Naive thymus-derived CD8-positive, alpha-beta T cell (primary cell): ENCODE measurements around the gene PRKG1. TPM values are rescaled to one million over a fixed set of nuclear protein-coding genes. Genes with fewer than 3 reads are reported as not detected.

Experiments
- ATAC-seq, 2 donors: fragments of 150-1000 bp; cut with Tn5 transposase in 1 of 2; sonication (Bioruptor Pico), chemical (Tn5 transposase) in 1 of 2; 1 replicate in 1 of 2; 2 replicates in 1 of 2; pipeline ENCODE4 v1.10.0; 2021; ENCODE audit warnings: mild to moderate bottlenecking in 2 of 2, moderate library complexity in 2 of 2
- POLR2A ChIA-PET: fragments of 350-600 bp; sonication (Branson Sonifier 250); formaldehyde crosslinking; loops from one replicate; lab custom pipeline; 2021; ENCODE audit warnings: antibody characterized with exemption; lab: Charles Lee
- DNase-seq, 10 donors: peaks; one replicate each; pipeline versions ENCODE4 v3.0.0 to v3.0.0-alpha.2; 2020 to 2022
- H3K27ac Mint-ChIP-seq, 10 donors: one replicate each; pipeline ENCODE4 v1.8.0; 2020 to 2022; ENCODE audit warnings: mild to moderate bottlenecking in 10 of 10, mixed read lengths in 10 of 10, moderate library complexity in 4 of 10, inconsistent platforms in 1 of 10
- H3K27me3 Mint-ChIP-seq, 5 donors: one replicate each; pipeline ENCODE4 v1.8.0; 2021 to 2022; ENCODE audit warnings: mixed read lengths in 5 of 5
- H3K36me3 Mint-ChIP-seq, 3 donors: one replicate each; pipeline ENCODE4 v1.8.0; 2020 to 2022; ENCODE audit warnings: mixed read lengths in 3 of 3, mild to moderate bottlenecking in 2 of 3, inconsistent platforms in 1 of 3
- H3K4me1 Mint-ChIP-seq, 4 donors: one replicate each; pipeline ENCODE4 v1.8.0; 2021 to 2022; ENCODE audit warnings: mixed read lengths in 4 of 4
- H3K4me3 Mint-ChIP-seq, 10 donors: one replicate each; pipeline ENCODE4 v1.8.0; 2020 to 2022; ENCODE audit warnings: mild to moderate bottlenecking in 10 of 10, mixed read lengths in 10 of 10, moderate library complexity in 6 of 10, inconsistent platforms in 1 of 10
- H3K9me3 Mint-ChIP-seq, 9 donors: one replicate each; pipeline ENCODE4 v1.8.0; 2020 to 2022; ENCODE audit warnings: mixed read lengths in 9 of 9, mild to moderate bottlenecking in 3 of 9, inconsistent platforms in 1 of 9, moderate library complexity in 1 of 9
- polyA plus RNA-seq, 3 donors: library from polyadenylated mRNA; unstranded; fragments of 300-500 nt; fragmentation: Illumina TruSeq; gene quantifications; one replicate each; pipeline ENCODE4 v1.2.3, GENCODE V29; 2021
- total RNA-seq, 8 experiments: library from RNA in 2 of 8; stranded (reverse) in 2 of 8; gene quantifications; one replicate each; pipeline ENCODE4 v1.2.3 and lab custom pipeline; 2021 to 2026

Gene PRKG1
- total and polyA plus RNA-seq, 5 experiments from 2014 or later, result not detected

DNA sequence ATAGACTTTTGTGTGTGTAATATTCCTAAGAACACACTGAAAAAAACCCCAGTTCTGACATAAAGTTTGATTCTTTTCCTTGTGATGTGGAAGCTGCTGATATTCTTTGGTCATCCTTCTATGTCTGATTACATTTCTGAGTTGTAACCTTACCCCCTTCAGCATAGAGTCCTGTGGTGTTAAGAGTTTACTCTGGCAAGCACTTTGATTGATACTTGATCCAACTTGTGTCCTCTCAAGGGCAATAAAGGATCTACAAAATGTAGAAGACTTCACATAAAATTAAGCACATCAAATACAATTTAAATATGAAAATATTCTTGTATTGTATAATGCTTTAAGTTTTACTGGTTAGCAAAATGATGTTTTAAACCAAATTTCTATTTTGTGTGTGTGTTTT lies 1018.1 kb downstream of the PRKG1 start:
- H3K27me3 Mint-ChIP-seq, result no peaks in the 10 kb centered on the region
- no peak for ATAC-seq
- POLR2A ChIA-PET, result no interaction called here
- H3K9me3 Mint-ChIP-seq, result no peaks in the 10 kb centered on the region
- H3K4me3 Mint-ChIP-seq, result no peak overlapping the region
- no peaks in the 10 kb centered on the region for H3K36me3 Mint-ChIP-seq
- no peak for DNase-seq
- no peak overlapping the region for H3K27ac Mint-ChIP-seq
- H3K4me1 Mint-ChIP-seq, result no peaks in the 10 kb centered on the region

DNA sequence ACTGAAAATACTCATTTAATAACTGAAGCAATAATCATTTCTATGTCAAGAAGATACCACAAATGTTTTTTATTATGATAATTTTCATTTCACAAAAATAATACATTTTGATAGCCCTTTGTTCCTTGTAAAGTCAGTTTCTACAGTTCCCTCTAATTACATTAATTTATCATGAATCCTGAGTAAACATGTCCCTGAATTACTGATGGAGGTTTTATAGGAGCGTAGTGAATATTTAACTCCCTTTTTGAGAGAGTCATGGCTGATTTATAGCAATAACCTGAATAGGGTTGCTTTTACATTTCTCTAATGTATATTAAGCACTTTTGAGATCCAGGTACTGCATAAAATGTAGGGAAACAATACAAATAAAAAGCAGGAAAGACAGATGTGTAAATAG lies 1023.8 kb downstream of the PRKG1 start:
- DNase-seq, result no peak
- POLR2A ChIA-PET, result no interaction called here
- no peak for ATAC-seq
- peaks cover 0 to 4% (median 0%) of the 10 kb centered on the region in 5 donors for H3K27me3 Mint-ChIP-seq
- no peak overlapping the region for H3K27ac Mint-ChIP-seq
- no peaks in the 10 kb centered on the region for H3K4me1 Mint-ChIP-seq
- peaks cover 0 to 4% (median 0%) of the 10 kb centered on the region in 9 donors for H3K9me3 Mint-ChIP-seq
- H3K36me3 Mint-ChIP-seq, result no peaks in the 10 kb centered on the region
- no peak overlapping the region for H3K4me3 Mint-ChIP-seq

DNA sequence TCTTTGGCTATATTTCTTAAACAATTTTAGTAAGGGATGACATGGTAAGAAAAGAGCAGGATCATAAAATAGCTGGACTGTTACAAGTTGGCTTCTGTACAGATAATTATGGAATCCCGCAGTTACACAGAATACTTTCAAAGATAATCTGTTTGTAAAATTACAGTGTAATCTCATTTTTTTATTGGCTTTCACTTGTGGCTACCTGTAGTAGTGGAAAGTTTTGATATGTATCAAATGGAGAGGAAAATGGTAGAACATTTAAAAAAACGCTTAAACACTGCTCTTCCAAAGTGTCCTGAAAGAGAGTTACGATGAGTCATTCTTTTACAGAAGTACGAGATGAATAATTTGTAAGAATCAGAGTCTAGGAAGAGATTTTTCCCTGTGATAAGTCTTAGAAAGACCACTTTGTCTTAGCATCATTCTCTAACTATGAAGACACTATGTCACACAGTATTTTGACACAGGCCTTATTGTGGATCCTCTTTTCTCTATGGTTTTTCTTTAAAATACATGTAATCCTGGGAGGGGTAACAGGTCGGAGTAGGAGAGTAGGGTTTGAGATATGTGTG lies 1024.8 kb downstream of the PRKG1 start:
- no peaks in the 10 kb centered on the region for H3K36me3 Mint-ChIP-seq
- H3K4me1 Mint-ChIP-seq, result no peaks in the 10 kb centered on the region
- POLR2A ChIA-PET, result no interaction called here
- H3K4me3 Mint-ChIP-seq, result no peak overlapping the region
- no peak overlapping the region for H3K27ac Mint-ChIP-seq
- peaks cover 0 to 4% (median 0%) of the 10 kb centered on the region in 5 donors for H3K27me3 Mint-ChIP-seq
- DNase-seq, result no peak
- H3K9me3 Mint-ChIP-seq, result peaks cover 0 to 4% (median 0%) of the 10 kb centered on the region in 9 donors
- ATAC-seq, result no peak

DNA sequence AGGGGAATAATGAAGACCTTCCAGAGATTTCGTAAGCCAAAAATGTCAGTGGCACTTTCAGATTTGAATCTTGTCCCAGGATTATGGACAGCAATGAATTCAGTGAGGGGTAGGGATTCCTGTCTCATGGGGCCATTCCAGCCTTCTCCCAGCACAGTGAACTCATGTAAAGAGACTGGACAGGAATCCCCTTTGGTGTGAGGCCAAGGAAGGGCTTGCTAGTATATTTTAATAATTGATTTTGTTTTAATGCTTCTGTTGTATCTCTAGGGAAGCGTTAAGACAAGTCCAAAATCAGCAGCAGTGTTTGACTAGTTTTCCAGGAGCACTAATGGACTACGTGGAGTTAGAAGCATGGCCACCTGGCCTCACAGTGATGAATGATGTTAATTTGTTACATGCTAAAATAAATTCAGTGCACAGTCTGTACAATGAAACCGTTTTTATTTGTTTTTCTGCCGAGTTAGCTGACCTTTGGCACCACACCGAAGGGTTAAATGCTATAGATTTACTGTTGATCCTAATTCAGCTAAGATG lies 1025.8 kb downstream of the PRKG1 start:
- H3K27me3 Mint-ChIP-seq, result peaks cover 0 to 4% (median 0%) of the 10 kb centered on the region in 5 donors
- peaks cover 0 to 4% (median 0%) of the 10 kb centered on the region in 9 donors for H3K9me3 Mint-ChIP-seq
- no peaks in the 10 kb centered on the region for H3K4me1 Mint-ChIP-seq
- no peak for ATAC-seq
- POLR2A ChIA-PET, result no interaction called here
- no peaks in the 10 kb centered on the region for H3K36me3 Mint-ChIP-seq
- no peak overlapping the region for H3K27ac Mint-ChIP-seq
- no peak for DNase-seq
- H3K4me3 Mint-ChIP-seq, result no peak overlapping the region

DNA sequence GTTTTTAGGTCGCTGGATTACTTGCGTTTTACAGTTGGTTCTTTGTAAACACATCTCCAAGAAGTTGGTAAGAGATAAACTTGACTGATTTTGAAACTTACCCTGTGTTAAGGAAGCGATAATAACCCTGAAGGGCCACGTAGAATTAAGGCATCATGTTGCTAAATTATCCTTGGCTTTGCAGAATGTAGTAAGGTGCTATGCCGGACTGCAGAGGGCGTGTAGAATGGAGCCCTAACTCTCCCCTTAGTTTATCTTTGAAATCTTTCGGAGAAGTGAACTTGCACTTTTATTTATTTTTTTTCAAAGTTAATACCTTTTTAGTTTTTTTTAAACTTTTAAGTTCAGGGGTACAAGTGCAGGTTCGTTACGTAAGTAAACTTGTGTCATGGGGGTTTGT lies 1031.0 kb downstream of the PRKG1 start:
- H3K36me3 Mint-ChIP-seq, result no peaks in the 10 kb centered on the region
- ATAC-seq, result no peak
- no peak overlapping the region for H3K4me3 Mint-ChIP-seq
- no peaks in the 10 kb centered on the region for H3K4me1 Mint-ChIP-seq
- H3K27me3 Mint-ChIP-seq, result no peaks in the 10 kb centered on the region
- H3K27ac Mint-ChIP-seq, result no peak overlapping the region
- peaks cover 0 to 2% (median 0%) of the 10 kb centered on the region in 9 donors for H3K9me3 Mint-ChIP-seq
- POLR2A ChIA-PET, result no interaction called here
- DNase-seq, result no peak

DNA sequence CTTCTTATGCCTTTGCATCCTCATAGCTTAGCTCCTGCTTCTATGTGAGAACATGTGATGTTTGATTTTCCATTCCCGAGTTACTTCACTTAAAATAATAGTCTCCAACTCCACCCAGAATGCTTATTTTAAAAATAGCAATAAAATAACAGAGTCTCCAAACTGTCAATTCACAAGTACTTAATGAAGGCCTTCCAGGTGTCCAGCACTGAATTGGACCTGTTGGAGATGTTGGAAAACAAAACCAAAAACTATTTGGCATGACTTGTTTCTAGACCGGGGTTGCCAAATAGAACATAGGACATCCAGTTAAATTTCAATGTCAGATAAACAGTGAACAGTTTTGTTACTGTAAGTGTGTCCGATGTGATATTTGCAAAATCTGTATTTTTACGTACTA lies 1031.7 kb downstream of the PRKG1 start:
- DNase-seq (no peak), ATAC-seq (no peak)
- Mint-ChIP-seq H3K27ac (no peak overlapping the region), H3K36me3 (no peaks in the 10 kb centered on the region), H3K4me3 (no peak overlapping the region), H3K27me3 (no peaks in the 10 kb centered on the region), H3K4me1 (no peaks in the 10 kb centered on the region), H3K9me3 (peaks cover 0 to 2% (median 0%) of the 10 kb centered on the region in 9 donors)
- POLR2A ChIA-PET, result no interaction called here

DNA sequence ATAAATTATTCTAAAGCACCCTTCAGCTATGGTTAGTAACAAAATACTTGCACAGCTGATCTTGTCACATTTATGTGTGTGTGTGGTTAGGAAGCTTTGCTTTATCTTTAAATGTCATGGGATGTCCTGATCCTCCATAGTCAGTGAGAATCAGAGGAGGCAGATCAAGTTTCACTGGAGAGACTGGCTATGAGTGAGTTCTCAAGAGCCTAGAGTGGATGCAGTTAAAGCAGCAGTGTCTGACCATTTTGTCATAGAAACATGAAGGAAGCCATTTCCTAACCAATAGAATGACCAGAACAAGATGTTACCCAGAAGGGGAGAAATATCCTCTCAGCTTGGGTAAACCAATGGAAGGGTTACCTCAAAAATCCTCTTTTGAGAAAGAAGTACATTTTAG lies 1032.6 kb downstream of the PRKG1 start:
- H3K36me3 Mint-ChIP-seq, result no peaks in the 10 kb centered on the region
- peaks cover 0 to 2% (median 0%) of the 10 kb centered on the region in 9 donors for H3K9me3 Mint-ChIP-seq
- no peaks in the 10 kb centered on the region for H3K4me1 Mint-ChIP-seq
- H3K4me3 Mint-ChIP-seq, result no peak overlapping the region
- no peak for ATAC-seq
- no peak overlapping the region for H3K27ac Mint-ChIP-seq
- POLR2A ChIA-PET, result no interaction called here
- DNase-seq, result no peak
- H3K27me3 Mint-ChIP-seq, result no peaks in the 10 kb centered on the region

DNA sequence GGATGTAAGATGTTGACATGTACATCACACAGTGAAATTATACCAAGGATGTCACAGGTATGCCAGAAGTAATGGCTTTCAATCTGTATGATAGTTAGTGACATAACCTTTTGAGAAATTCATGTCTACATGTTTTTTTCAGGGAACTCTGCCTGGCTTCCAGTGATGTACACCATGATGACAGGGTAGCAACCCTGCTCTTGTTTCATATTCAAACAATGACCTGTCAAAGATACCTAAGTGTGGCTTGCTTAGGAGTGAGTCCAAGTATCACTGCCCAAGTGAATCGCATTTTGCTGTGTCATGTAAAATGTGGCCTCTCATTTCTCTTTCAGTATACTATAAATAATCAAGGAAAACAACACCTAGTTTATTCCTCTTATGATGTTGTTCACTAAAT lies 1033.9 kb downstream of the PRKG1 start:
- DNase-seq, result no peak
- H3K4me1 Mint-ChIP-seq, result no peaks in the 10 kb centered on the region

DNA sequence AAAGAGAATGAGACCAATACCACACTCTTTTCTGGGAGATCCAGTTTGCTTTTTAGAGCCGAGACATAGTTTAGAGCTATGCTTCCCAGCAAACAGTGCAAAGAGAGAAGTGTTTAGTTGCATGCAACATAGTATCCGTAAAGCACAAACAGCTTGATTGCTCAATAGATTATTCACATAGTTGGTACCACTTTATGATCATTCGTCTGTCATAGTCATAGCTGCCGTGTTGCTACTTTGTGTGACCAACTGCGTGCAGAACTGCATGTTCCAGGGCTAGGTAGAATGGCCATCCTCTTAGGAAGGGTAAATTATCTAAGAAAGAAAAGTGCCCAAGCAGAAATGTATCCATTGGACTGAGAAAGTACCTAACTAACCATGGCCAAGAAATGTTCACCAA lies 1036.3 kb downstream of the PRKG1 start:
- Mint-ChIP-seq H3K27me3 (no peaks in the 10 kb centered on the region), H3K9me3 (peaks cover 0 to 2% (median 0%) of the 10 kb centered on the region in 9 donors), H3K27ac (no peak overlapping the region), H3K4me3 (no peak overlapping the region), H3K4me1 (no peaks in the 10 kb centered on the region), H3K36me3 (no peaks in the 10 kb centered on the region)
- POLR2A ChIA-PET, result no interaction called here
- DNase-seq (no peak), ATAC-seq (no peak)

More for the DNA sequence above, 1033.9 kb downstream of the PRKG1 start:
- H3K9me3 Mint-ChIP-seq, result peaks cover 0 to 2% (median 0%) of the 10 kb centered on the region in 9 donors
- no peak for ATAC-seq
- H3K27me3 Mint-ChIP-seq, result no peaks in the 10 kb centered on the region
- no peak overlapping the region for H3K27ac Mint-ChIP-seq
- H3K4me3 Mint-ChIP-seq, result no peak overlapping the region
- POLR2A ChIA-PET, result no interaction called here
- H3K36me3 Mint-ChIP-seq, result no peaks in the 10 kb centered on the region

DNA sequence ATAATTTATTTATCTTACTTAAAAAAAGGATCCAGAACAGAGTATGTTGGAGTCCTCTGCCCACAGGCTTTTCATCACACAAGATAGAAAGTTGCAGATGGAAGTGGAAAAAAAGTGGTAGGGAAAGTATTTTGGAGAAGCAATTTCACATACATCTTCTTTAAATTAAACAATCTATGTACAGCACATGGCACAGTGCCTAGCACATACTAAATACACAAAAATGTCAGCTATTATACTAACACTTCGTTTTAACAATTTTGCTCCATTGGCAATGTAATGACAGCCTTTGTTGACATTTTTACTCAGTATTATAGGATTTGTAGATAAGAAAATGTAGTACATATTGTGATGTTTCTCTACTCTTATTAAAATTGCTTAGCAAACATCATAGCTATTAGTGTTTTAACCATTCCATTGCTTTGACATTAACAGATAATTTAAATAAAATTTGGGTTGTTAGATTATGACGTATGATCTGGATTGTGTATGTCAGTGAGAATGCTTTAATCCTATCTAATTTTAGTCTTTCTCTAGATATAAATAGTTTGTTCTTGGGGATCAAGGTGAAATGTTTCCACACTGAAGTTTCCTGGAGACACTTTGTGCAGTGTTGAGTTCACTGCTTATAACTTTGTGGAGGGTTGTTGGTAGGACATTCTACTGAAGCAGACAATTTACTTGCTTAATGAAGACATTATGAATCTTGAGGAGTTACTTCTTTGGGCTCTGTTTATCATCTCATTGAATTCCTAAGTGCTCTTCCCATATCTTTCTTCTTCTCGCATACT lies 1037.0 kb downstream of the PRKG1 start:
- no peak for DNase-seq
- H3K4me1 Mint-ChIP-seq, result no peaks in the 10 kb centered on the region
- peaks cover 0 to 4% (median 0%) of the 10 kb centered on the region in 9 donors for H3K9me3 Mint-ChIP-seq
- H3K27me3 Mint-ChIP-seq, result no peaks in the 10 kb centered on the region
- no peaks in the 10 kb centered on the region for H3K36me3 Mint-ChIP-seq
- H3K4me3 Mint-ChIP-seq, result no peak overlapping the region
- no peak overlapping the region for H3K27ac Mint-ChIP-seq
- POLR2A ChIA-PET, result no interaction called here
- ATAC-seq, result no peak

DNA sequence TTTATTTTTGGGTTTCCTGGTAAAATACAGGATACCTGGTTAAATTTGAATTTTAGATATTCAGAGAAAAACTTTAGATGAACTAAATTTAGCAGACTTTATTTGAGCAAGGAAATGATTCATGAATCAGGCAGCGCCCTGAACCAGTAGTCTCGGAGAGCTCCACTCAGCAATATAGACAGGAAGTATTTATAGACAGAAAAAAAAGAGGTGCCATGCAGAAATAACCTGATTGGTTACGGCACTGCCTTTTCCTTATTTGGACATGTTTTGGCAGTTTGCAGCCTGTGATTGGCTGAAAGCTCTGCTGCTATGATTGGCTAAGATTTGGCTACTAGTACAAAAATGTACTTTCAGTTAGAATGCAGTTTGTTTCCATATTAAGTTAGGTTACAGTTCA lies 1041.5 kb downstream of the PRKG1 start:
- Mint-ChIP-seq H3K27ac (no peak overlapping the region), H3K36me3 (no peaks in the 10 kb centered on the region), H3K4me1 (no peaks in the 10 kb centered on the region), H3K9me3 (peaks cover 0 to 4% (median 0%) of the 10 kb centered on the region in 9 donors), H3K27me3 (peaks cover 0 to 6% (median 0%) of the 10 kb centered on the region in 5 donors), H3K4me3 (no peak overlapping the region)
- no peak for DNase-seq
- ATAC-seq, result no peak
- POLR2A ChIA-PET, result no interaction called here

DNA sequence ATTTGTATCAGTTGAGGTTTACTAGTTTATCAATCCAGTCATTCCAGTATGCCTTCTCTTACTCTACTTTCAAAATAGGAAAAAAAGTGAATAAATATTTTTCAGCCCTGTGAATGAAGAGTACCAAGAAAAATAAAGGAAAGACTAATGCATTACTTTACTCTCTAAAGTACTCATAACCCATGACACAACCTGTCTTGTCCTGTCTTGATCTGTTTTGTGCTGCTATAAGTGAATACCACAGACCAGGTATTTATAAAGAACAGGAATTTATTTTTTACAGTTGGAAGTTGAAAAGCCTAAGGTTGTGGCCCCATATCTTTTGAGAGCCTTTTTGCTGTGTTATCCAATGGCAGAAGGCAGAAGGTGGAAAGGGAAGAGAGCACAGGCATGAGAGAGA lies 1045.2 kb downstream of the PRKG1 start:
- POLR2A ChIA-PET, result no interaction called here
- ATAC-seq (no peak), DNase-seq (no peak)
- Mint-ChIP-seq H3K27me3 (peaks cover 0 to 6% (median 0%) of the 10 kb centered on the region in 5 donors), H3K36me3 (no peaks in the 10 kb centered on the region), H3K9me3 (peaks cover 0 to 4% (median 0%) of the 10 kb centered on the region in 9 donors), H3K27ac (peak overlapping the region in 1 of 10 donors; percentile 19), H3K4me1 (no peaks in the 10 kb centered on the region), H3K4me3 (no peak overlapping the region)

DNA sequence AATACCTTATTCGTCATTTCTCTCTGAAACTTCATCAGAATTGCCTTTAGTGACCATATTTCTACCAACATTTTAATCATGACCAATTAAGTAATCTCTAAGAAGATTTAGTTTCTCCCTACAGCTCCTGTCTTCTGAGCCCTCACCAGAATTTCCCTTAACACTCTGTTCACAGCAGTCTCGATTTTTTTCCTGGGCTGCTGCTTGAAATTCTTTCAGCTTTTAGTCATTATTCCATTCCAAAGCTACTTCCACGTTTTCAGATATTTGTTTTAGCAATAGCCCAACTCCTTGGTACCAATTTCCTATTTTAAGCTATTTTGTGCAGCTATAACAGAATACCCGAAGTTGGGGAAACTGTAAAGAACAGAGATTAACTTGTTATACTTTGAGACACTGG lies 1047.4 kb downstream of the PRKG1 start:
- ATAC-seq (no peak), DNase-seq (no peak)
- no peaks in the 10 kb centered on the region for H3K36me3 Mint-ChIP-seq
- H3K4me1 Mint-ChIP-seq, result no peaks in the 10 kb centered on the region
- POLR2A ChIA-PET, result no interaction called here
- no peak overlapping the region for H3K4me3 Mint-ChIP-seq
- no peak overlapping the region for H3K27ac Mint-ChIP-seq
- peaks cover 0 to 8% (median 0%) of the 10 kb centered on the region in 5 donors for H3K27me3 Mint-ChIP-seq
- H3K9me3 Mint-ChIP-seq, result peaks cover 0 to 4% (median 0%) of the 10 kb centered on the region in 9 donors
